HG02798 (cell line): ENCODE results near the gene PPP1R12B.
"Not testable (repeated sequence)": the region's sequence is repeated elsewhere in the genome, so short reads cannot be mapped to it uniquely, and the experiment has no call there.

Source experiments
- ATAC-seq: cut with Tn5 transposase; IDR thresholded peaks from one replicate; pipeline ENCODE4 v1.9.1; 2021; ENCODE audit warnings: mild to moderate bottlenecking; ENCODE audit not compliant: unreplicated experiment, poor library complexity

PPP1R12B gene

DNA sequence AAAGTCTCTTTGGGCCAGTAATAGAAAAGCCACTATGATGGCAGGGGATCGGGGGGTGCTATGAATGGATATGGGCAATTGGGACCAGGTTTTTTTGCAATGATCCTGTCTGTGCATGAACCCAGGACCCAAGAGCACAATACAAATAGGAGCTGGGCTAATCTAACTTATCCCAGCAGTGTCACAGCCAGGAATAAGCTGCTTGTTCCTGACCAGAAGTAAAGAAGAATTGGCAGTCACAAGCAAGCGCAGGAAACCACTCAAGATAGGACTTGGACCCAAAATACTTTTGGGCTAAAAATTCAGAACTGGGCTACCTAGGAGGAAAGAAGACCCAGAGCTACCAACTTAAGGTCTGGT, 172.3 kb downstream of the PPP1R12B start:
- not testable (repeated sequence) for ATAC-seq

DNA sequence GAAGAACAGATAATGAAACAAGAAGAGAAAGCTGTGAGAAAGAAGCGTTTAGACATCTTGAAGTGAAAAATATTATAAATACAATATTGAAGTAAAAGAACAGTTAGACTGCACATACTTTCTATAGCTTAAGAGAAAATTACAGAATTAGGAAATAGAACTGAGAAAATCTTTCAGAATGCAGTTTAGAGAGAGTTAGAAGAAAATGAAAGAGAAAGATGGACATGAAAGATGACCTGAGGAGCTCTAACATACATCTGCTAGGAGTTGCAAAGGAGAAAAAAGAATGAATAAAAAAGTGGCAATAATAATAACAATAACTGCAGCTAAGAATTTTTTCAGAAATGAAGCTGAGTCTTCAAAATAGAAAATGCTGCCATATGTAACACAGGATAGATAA, 173.0 kb downstream of the PPP1R12B start:
- ATAC-seq: peak; percentile 56

DNA sequence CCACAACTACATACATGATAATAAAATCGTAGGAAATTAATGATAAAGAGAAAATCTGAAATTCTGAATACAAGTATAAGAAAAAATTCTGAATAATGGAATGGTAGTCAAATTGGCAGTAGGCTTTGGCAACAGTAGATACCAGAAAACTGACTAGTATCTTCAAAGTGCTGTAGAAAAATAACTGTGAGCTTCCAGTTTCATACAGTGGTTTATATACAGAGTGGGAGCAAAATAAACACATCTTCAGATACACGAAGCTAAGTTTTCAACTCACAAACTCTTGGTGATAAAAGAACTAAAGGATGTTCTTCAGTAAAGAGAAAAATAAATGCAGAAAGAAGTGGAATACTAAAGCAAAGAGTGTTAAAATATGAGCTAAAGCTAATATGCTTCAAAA, 173.4 kb downstream of the PPP1R12B start:
- no peak for ATAC-seq

DNA sequence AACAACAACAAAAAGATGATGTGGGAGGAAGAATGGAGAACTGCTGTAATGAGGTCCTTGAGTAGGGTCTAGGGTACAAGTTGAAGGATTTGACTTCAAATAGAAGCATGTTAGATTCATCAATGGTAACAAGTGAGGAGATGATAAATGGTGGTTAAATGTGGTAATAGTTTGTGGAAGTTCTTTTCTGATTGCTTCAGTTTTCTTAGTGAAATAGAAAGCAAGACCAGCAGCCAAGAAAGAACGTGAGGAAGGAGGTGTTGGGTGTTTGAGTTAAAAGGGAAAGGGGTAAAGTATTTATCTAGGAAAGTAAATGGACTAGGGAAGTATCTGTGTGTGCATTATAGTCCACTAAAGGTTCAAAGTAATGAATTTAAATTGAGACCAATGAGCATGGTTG, 177.6 kb downstream of the PPP1R12B start:
- not testable (repeated sequence) for ATAC-seq

DNA sequence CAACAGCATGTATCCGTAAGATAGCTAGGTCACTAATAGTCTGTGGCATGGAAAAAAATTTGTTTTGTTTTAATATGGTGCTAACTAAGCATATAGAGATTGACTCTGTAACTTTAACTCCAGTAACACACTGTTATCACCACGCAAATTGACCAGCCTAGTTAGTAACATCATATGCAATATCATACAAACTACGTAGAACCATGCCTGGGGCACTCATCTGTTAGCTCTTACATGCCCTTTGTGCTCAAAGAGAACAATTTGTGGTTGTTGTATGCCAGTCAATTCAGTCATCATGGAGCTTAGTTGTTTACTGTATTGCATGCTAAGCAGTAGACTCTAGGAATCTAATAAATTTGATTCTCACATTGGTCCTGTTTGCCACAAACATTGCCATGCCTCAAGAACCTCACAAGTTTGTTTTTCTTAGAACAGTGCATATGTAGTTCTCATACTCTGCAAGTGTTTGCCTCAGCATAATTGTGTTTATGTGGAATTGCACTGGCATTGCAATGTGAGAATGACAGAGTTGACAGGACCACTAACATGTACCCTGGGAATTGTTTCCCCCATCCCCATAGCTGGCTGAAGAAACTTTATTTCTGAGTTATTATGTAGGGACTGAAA, 179.7 kb downstream of the PPP1R12B start:
- ATAC-seq: not testable (repeated sequence)

DNA sequence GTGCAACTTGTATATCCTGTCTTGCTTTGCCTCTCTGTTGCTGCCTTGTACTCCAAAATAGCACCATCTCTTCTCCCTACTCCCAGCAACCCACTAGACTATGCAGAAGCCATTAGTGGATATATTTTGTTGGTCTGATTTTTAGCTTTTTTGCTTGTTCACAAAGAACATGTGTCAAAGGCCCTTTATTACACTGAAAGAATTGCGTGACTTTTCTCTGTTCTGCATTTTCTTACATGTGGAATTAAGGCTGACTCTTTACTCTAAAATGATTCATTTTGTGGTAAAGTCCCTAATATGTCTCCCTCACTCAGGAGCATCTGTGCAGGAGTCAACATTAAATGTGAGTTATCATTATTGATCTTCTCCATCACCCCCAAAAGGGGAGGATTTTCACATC, 182.2 kb downstream of the PPP1R12B start:
- not testable (repeated sequence) for ATAC-seq

DNA sequence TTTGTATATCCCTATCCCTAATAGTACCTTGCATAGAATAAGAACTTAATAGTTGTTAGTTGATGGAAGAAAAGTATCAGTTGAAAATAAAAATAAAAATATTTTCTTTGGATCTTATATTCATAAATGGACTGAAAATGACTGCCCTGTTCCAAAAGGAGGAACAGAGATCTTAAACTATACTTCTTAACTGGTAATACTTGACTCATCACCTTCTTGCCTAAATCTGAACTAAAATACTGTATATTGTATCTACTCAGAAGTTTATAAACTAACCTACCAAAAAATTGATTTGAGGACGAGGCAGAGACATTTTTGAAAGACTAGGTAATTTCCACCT, 182.9 kb downstream of the PPP1R12B start:
- ATAC-seq: no peak

DNA sequence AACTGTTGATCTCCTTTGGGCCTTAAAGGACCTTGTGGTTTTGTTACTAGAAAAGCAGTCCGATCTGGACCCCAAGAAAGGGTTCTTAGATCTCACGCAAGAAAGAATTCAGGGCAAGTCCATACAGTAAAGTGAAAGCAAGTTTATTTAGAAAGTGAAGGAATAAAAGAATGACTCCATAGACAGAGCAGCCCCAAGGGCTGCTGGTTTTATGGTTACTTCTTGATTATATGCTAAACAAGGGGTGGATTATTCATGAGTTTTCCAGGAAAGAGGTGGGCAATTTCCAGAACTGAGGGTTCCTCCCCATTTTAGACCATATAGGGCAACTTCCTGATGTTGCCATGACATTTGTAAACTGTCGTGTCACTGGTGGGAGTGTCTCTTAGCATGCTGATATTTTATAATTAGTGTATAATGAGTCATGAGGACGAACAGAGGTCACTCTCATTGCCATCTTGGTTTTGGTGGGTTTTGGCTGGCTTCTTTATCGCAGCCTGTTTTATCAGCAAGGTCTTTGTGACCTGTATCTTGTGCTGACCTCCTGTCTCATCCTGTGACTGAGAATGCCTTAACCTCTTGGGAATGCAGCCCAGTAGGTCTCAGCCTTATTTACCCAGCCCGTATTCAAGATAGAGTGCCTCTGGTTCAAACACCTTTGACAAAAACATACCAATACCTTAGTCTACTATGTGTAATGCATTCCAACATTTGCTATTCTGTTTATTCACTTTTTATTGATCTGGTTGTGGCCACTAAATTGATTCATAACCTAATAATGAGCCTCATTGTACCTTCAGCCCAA, 183.5 kb downstream of the PPP1R12B start:
- ATAC-seq: not testable (repeated sequence)

DNA sequence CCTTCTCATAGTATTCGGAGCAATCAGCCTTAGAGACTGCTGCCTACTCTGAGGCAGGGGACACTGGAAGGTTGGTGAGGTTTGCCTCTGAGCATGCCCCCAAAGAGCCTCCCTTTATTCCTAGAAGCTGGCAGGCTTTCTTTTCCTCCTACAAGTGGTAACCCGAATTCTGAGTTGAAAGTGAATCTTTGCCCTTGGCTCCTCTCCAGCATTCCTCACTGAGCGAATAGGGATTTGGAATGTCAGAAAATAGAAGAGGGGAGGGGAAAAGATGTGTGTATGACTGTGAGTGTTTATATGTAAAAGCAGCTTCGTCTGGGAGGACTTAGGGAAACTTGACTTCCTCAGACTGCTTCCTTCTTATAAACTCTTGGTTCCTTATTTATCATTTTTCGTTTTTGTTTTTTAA, 190.7 kb downstream of the PPP1R12B start:
- not testable (repeated sequence) for ATAC-seq

DNA sequence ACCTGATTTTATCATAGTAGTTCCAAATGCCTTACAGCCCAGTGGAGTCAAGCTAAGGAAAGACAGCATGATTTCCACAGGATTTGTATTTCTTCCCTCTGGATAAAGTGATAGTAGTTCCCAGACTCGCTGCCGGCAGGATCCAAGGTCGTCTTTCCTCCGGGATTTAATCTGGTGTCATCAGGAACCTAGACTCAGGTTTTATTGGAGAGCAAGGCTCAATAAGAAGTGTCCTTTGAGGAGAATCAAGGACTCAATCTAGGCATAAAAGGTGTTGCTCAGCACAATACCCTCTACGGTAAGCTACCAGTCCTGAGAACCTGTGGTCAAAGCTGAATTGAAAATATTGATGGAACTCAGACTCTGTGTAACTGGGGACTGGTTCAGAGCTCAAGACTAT, 191.1 kb downstream of the PPP1R12B start:
- not testable (repeated sequence) for ATAC-seq

DNA sequence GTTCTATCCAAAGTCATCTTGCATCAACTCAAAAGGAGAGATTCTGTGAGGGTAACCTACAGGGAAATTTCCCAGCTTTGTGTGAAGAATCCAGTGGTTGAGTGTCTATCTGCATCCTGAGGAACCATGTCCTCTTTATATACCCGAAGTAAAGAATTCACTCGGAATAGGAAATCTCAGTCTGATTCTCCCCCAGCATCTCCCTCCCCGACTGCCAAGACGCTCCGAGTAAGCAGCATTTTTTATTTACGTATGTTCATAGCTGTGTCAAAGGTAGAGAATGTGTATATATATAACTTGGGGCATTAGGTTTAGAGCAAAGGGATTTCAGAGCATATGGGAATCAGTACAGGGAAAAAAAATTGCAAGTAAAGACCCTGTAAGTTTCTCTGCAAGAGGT, 191.5 kb downstream of the PPP1R12B start:
- ATAC-seq: no peak

DNA sequence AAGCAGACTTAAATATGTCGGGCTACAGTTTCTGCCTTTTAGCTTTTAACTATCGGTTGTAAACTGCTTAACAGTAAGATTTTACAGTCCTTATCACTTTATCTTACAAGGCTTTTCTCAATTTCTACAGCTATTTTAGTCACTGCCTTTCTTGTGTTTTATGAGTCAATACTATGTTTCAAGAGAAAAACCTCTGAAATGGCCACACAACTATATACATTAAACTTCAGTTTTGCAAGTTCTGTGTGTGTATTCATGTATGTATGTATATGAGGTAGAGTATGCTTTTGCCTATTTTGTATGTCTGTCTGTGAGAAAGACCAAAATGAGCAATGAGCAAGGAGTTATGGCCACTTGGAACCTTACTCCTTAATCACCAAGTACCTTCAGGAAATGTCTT, 191.9 kb downstream of the PPP1R12B start:
- no peak for ATAC-seq

DNA sequence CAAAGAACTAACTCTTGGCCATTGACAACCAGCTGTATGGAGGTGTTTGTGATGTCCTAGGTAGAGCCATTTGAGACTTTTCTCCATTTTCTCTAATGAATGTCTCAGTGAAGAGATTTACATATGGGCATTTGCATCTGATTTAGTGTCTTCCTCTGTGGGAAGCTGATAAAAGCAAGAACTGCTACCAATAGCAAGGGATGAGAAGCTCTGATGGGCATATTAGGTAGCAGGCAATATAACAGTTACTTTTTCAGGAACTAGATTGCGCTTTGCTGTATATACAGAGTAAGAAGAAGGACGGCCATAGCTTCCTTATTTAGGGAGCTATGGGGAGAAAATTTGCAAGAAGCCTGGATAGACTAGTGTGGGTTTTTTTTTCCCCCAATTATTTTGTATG, 192.4 kb downstream of the PPP1R12B start:
- ATAC-seq: not testable (repeated sequence)

DNA sequence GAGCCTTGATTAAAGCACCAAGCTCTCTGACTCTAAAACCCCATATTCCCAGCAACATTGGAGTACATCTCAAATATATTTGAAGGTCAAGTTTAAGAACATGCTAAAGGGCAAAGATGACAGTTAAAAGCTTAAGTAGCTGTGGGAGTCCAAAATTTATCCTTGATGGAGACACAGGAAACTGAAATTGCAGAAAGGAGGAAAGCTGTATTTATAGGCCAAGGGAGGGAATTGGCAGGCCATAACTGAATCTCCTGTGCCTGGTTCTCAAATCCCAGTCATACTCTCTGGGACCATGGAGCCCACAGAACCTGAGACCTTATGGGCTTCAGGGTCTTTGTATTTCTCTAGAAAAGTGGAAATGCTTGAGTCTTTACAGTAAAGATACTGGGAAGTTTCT, 193.9 kb downstream of the PPP1R12B start:
- ATAC-seq: not testable (repeated sequence)

DNA sequence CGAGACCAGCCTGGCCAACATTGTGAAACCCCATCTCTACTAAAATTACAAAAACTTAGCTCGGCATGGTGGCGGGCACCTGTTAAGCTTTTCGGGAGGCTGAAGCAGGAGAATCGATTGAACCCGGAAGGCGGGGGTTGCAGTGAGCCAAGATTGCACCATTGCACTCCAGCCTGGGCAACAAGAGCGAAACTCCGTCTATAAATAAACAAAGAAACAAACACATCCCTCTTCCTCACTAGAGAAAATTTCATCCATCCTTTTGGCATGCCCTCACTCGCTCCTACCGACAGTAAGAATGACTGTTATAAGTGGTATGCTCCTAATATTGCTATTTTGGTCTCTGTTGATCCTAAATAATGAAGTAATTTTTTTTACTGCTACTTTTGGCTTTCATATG, 195.0 kb downstream of the PPP1R12B start:
- ATAC-seq: not testable (repeated sequence)

DNA sequence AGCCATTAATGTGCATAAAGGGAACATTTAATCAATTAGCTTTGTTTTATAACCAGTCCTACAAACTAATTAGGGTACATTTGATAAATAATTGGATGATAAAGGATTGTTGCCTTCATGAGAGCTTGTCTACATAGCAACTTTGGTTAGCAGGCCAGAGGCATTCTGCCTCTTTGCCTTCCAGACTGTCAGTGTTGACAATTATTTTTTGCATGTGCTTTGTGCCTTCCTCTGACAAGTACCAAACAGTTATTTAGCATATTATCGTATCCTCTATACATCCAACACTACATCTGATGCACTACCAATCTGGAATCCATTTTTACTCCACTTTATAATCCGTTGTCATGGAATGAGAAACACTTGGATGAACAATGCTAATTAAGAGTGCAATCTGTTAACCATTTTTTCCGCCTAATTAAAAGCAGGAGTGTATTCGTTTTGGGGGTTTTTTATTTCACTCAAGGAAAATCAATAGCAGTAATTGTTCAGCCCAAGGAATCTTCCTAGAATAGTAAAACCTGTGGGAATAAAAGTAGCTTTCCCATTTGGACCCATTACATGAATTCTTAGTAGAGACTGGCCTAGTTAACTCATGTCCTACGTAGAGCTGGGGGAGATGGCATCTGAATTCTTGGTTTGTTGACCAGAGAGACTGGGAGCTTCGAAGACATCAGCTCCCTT, 196.4 kb downstream of the PPP1R12B start:
- ATAC-seq: not testable (repeated sequence)

DNA sequence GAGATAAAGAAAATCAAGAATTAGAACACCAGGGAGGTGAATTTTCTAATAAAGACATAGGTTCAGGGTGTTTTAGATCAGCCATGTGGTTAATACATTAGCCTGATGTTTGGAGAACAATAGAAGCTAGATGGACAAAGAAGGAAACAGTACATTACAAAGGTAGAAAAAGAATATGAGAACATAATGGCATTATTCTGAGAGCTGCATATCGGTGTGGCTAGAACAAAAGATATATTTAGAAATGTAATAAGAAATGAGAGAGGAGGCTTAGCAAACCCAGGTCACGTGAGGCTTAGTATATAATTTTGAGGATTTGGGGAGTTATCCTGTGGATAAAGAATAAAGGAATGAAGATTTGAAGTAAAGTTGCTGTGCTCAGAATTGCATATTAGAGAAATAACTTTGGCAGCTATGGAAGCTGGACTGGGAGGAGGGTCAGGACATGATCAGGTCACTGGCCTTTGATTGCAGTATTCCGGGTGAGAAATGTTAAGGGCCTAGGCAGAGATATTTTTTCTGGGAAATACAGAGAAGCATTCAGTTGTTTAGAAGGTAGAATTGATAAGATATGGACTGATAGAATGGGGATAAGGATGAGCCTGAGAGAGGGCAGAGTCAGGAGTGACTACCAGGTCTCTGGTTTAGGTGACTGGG, 197.3 kb downstream of the PPP1R12B start:
- not testable (repeated sequence) for ATAC-seq

DNA sequence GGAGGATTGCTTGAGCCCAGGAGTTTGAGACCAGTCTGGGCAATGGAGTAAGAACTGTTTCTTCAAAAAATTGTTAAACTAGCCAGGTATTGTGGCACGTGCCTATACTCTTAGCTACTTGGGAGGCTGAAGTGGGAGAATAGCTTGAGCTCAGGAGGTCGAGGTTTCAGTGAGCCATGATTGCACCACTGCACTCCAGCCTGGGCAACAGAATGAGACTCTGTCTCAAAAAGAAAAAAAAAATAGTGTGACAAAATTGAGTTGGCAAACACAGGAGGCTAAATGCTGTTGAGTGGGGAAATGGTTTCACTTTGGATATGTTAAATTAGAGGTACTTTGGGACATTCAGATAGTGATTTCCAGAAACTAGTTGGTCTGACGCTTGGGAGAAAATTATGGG, 197.9 kb downstream of the PPP1R12B start:
- peak; percentile 17 for ATAC-seq

DNA sequence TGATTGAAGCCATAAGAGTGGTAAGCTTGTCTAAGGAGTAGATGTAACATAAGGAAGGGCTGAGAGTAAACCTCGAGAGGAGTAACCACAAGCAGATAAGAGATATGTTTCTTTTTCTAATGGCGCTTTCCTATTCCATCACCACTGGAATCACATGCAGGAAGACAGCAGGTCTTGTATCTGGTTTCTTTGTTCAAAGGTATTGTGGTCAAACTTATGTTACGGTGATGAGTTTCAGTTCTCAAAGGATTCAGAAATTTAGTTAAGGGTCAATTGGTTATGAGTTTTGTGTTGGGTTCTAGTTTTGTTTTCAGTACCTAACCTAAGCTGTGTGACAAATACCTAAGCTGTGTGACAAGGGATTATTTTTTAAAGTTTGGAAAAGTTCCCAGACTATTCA, 198.3 kb downstream of the PPP1R12B start:
- ATAC-seq: peak; percentile 84

DNA sequence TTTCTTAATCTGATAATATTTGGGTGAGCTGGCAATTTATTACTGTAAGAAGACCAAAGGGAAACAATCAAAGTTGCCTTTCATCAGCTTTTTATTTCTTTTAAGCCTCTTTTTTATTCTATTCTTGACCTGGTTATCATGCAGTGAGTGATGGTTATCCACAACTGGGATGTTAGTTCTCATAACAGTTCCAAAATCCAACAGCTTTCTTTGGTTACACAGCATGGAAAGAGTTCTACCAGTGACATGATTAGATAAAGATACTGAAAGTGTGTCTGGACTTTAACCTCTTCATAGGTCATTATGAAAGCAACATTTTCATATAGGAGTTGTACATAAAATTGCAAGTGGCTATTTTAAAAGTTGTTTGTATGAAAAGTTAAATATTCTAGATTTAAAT, 198.7 kb downstream of the PPP1R12B start:
- ATAC-seq: peak; percentile 68

DNA sequence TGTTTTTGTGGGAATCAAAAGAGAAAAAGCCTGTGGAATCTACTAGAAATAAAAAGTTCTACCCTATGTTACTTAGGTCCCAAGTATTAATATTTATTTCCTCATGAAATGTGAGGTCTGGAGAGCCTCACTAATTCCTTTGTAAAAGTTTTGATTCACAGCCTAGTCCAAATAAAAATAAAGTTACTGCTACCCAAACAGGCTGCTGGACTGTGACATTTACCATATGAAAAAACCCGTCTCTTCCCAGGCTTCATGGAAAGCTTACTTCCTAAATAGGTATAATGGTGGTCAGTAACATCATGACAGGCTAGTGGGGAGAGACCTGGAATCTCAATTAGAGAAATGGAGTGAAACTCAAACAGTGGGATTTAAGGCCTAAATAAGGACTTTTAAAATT, 201.6 kb downstream of the PPP1R12B start:
- not testable (repeated sequence) for ATAC-seq
